ENCODE results near the gene KCNH2. TPM values are rescaled to one million over a fixed set of nuclear protein-coding genes. Genes with fewer than 3 reads are reported as not detected.
A peak's percentile ranks its signal among the peaks of the same experiment; 100 is the strongest.

The KCNH2 gene
- total and polyA plus RNA-seq, 5 experiments from 2014 or later, result 0.45 to 2.5 (median 1.5) TPM

DNA sequence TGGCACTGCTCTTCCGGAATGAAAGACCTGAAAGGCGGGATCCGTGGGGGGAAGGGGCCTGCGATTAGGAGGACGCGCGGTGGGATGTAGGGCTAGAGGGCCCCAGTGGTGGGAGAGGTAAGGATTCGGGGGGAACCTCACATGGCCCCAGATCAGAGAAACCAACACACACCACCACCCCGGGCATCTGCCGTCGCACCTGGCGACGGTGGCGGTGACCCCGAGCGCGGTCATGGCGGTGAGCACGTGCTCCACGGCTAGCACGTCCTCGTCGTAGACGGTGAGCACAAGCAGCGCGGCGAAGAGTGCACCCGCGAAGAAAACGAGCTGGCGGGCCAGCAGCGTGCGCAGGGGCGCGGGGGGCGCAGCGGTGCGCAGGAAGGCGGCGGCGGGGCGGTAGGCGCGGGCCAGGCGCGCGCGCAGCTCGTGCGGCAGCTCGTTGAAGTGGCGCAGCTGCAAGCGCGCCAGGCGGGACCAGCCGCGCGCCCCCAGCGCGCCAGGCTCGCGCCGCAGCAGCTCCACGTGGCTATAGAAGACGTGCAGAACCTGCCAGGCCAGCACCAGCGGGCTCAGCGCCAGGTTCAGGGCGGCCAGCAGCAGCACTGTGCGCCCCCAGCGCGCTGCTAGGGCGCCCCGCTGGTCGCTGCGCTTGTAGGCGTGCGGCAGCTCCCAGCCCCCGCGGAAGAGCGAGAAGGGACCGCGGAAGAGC, 40.5 kb upstream of the KCNH2 start:
- no peaks in the 10 kb centered on the region for H3K36me3 Mint-ChIP-seq
- no peaks in the 10 kb centered on the region for H3K9me3 Mint-ChIP-seq

DNA sequence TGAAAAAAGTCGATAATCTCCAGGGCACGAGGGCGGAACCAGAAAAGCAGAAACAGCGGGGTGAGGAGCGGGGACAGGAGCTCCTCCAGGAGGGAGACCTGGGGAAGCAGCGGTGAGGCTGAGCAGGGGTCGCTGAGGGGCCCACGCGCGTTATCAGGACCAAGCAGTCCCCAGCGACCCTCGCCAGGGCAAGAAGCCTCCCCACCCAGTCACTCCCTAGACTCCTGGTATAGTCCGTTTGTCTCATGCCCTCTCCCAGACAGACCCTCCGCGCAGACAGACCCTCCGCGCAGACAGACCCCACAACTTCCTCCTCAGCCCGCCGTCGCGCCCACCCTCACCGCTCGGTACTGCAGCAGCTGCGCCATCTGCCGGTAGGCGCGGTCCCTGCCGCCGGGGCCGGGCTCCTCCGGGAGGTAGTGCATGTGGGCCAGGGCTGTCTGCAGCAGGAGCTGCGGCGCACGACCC, 39.9 kb upstream of the KCNH2 start:
- peak; percentile 72 to 91 (median 82) for DNase-seq
- Mint-ChIP-seq H3K9me3 (no peaks in the 10 kb centered on the region), H3K4me3 (peak overlapping the region; percentile 75 to 97 (median 88)), H3K36me3 (no peaks in the 10 kb centered on the region), H3K4me1 (peaks cover 38 to 63% (median 57%) of the 10 kb centered on the region in 4 donors), H3K27ac (peak overlapping the region; percentile 64 to 99 (median 95)), H3K27me3 (peaks cover 0 to 9% (median 0%) of the 10 kb centered on the region in 5 donors)
- peak; percentile 53 to 56 for ATAC-seq
- POLR2A ChIA-PET, result interaction anchor here (0.5 to 5.1 kb wide), 16 partner anchors 8 to 99 kb away, joined by 3 to 65 read pairs (median 5); partner anchors contain the start of genes ABCB8 and TMUB1

More for the DNA sequence above, 40.5 kb upstream of the KCNH2 start:
- peaks cover 0 to 8% (median 0%) of the 10 kb centered on the region in 5 donors for H3K27me3 Mint-ChIP-seq
- peak overlapping the region; percentile 75 to 97 (median 88) for H3K4me3 Mint-ChIP-seq
- POLR2A ChIA-PET, result interaction anchor here (0.5 to 5.1 kb wide), 18 partner anchors 7 to 99 kb away, joined by 3 to 65 read pairs (median 4); partner anchors contain the start of genes ABCB8 and TMUB1
- DNase-seq, result peak in 9 of 10 donors; percentile 13 to 73 (median 52)
- H3K4me1 Mint-ChIP-seq, result peaks cover 38 to 59% (median 54%) of the 10 kb centered on the region in 4 donors
- ATAC-seq, result peak; percentile 32 to 43
- H3K27ac Mint-ChIP-seq, result peak overlapping the region; percentile 64 to 99 (median 95)

DNA sequence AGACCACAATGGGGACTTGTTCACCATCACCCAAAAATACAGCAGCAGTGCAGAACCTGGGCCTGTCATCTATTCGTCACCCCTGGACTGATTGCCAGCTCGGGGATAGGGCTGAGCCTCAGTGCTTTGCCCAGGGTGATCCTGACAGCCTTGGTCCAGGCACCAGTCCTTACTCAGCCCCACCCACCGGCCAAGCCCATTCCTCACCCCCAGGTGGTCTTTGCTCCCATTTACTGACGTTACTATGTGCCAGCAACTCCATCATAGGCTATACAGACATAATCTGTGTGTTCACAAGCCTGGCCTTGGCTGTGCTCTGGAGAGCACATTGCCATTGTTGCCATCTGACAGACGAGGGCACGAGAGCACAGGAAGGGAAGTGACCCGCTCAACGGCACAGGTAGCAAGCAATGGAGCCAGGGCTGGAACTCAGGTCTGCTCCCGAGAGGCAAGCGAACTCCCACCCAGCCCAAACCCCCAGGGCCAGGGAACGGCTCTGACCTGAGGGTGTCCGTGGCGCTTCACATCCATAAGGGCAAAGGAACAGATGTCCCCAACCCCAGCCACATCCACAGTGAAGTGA, 39.3 kb upstream of the KCNH2 start:
- Mint-ChIP-seq H3K36me3 (no peaks in the 10 kb centered on the region), H3K4me1 (peaks cover 41 to 68% (median 62%) of the 10 kb centered on the region in 4 donors), H3K4me3 (peak overlapping the region; percentile 75 to 97 (median 88)), H3K27ac (peak overlapping the region; percentile 64 to 99 (median 95)), H3K9me3 (no peaks in the 10 kb centered on the region), H3K27me3 (peaks cover 0 to 9% (median 0%) of the 10 kb centered on the region in 5 donors)
- DNase-seq (peak in 1 of 10 donors; percentile 22), ATAC-seq (no peak)
- POLR2A ChIA-PET, result interaction anchor here (0.6 to 5.1 kb wide), 12 partner anchors 8 to 119 kb away, joined by 3 to 65 read pairs (median 4); partner anchors contain the start of gene ABCB8

DNA sequence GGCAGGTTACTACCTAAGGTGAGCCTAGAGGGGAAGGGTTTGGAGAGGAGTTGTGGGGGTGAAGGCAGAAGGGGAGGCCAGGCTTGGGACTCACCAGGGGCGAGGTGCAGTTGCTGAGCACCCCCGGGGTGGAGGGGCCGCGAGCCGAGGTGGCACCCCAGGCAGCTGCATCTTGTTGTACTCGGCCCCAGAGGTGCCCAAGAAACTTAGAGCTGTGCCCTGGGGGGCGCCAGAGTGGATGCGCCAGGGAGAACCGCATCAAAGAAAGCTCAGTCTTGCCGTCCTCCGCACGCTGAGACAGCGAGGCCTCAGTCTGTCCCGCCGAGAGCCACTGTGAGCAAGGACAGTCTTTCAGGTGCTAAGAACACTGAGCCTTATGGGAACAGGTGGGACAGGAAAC, 38.8 kb upstream of the KCNH2 start:
- DNase-seq (peak in 5 of 10 donors; percentile 40 to 48 (median 43)), ATAC-seq (no peak)
- Mint-ChIP-seq H3K9me3 (no peaks in the 10 kb centered on the region), H3K27me3 (peaks cover 0 to 9% (median 0%) of the 10 kb centered on the region in 5 donors), H3K4me1 (peaks cover 44 to 74% (median 68%) of the 10 kb centered on the region in 4 donors), H3K27ac (peak overlapping the region in 9 of 10 donors; percentile 64 to 99 (median 95)), H3K4me3 (peak overlapping the region; percentile 75 to 97 (median 88)), H3K36me3 (no peaks in the 10 kb centered on the region)
- POLR2A ChIA-PET, result interaction anchor here (0.6 to 5.1 kb wide), 8 partner anchors 9 to 119 kb away, joined by 3 to 65 read pairs (median 4); partner anchors contain the start of gene ABCB8

DNA sequence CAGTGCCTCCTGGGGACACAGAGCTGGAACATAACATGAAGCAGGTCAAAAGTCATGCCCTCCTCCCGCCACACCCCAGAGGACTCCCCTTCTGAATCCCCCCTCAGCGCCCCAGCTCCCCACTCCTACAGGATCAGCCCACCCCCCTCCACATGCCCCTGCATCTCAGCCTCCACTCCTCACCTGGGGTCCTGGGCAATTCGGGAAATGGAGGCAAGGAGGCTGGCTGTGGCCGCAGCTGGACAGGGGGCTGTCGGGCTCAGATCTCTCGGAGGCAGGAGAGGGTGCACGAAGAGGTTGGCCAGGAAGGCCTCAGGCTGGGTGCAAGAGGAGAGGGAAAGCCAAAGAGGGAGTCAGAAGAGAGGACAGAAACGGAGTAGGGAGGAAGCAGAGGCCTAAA, 38.4 kb upstream of the KCNH2 start:
- DNase-seq (no peak), ATAC-seq (no peak)
- no peaks in the 10 kb centered on the region for H3K36me3 Mint-ChIP-seq
- peaks cover 0 to 9% (median 0%) of the 10 kb centered on the region in 5 donors for H3K27me3 Mint-ChIP-seq
- peaks cover 47 to 78% (median 72%) of the 10 kb centered on the region in 4 donors for H3K4me1 Mint-ChIP-seq
- H3K27ac Mint-ChIP-seq, result peak overlapping the region; percentile 46 to 99 (median 94)
- no peaks in the 10 kb centered on the region for H3K9me3 Mint-ChIP-seq
- peak overlapping the region; percentile 12 to 97 (median 84) for H3K4me3 Mint-ChIP-seq
- POLR2A ChIA-PET, result interaction anchor here (0.9 to 5.1 kb wide), 6 partner anchors 8 to 118 kb away, joined by 3 to 65 read pairs (median 4); partner anchors contain the start of gene ABCB8

DNA sequence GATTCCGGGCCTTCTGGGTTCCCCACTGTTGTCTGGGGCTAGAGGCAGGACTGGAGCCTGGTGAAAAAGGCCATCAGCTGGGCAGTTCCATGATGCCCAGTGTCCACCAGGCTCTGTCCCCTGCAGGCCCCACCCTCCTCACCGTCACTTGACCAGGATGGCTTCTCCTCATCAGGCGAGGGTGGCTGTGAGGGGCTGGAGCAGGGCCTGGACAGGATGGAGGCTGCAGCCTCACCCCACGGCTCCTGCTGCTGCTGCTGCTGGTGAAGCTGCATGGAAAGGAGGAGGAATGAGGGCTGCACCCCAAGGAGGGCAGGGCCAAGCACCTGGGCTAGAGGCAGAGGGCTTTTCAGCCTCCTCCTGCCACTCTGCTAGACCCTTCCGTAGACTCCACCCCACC, 37.8 kb upstream of the KCNH2 start:
- Mint-ChIP-seq H3K36me3 (no peaks in the 10 kb centered on the region), H3K9me3 (no peaks in the 10 kb centered on the region), H3K27me3 (peaks cover 0 to 8% (median 0%) of the 10 kb centered on the region in 5 donors), H3K27ac (peak overlapping the region; percentile 46 to 100 (median 100)), H3K4me1 (peaks cover 49 to 82% (median 76%) of the 10 kb centered on the region in 4 donors), H3K4me3 (peak overlapping the region in 6 of 10 donors; percentile 36 to 98 (median 96))
- DNase-seq (no peak), ATAC-seq (no peak)
- POLR2A ChIA-PET, result interaction anchor here (1.1 to 5.1 kb wide), 4 partner anchors 8 to 118 kb away, joined by 3 to 65 read pairs (median 29); partner anchors contain the start of gene ABCB8

DNA sequence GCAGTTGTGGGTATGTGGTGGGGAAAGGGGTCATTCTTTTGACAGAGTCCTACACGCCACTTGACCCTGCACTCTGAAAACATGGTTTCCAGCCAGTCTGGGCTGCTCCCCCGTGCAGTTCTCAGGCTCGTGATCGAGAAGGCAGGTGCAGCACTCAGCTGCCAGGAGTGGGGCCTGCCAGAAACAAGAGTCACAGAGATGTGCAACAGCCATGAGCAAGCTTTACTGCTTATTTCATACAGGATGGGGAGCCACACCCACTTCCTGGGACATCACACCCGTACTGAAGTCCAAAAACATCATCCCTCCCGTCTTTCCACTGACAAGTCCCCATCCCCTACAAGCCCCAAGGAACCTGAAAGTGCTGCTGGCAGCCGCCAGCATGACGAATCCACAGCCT, 36.8 kb upstream of the KCNH2 start:
- POLR2A ChIA-PET, result interaction anchor here (0.7 to 3.7 kb wide), 10 partner anchors 11 to 487 kb away, joined by 3 to 37 read pairs (median 8); partner anchors contain the start of genes ABCB8, CDK5 and FASTK
- no peaks in the 10 kb centered on the region for H3K36me3 Mint-ChIP-seq
- DNase-seq (peak in 2 of 10 donors; percentile 45 to 77), ATAC-seq (no peak)
- H3K4me1 Mint-ChIP-seq, result peaks cover 55 to 92% (median 86%) of the 10 kb centered on the region in 4 donors
- H3K27me3 Mint-ChIP-seq, result peaks cover 0 to 5% (median 0%) of the 10 kb centered on the region in 5 donors
- H3K4me3 Mint-ChIP-seq, result peak overlapping the region; percentile 86 to 98 (median 96)
- H3K9me3 Mint-ChIP-seq, result no peaks in the 10 kb centered on the region
- peak overlapping the region; percentile 98 to 100 (median 100) for H3K27ac Mint-ChIP-seq

DNA sequence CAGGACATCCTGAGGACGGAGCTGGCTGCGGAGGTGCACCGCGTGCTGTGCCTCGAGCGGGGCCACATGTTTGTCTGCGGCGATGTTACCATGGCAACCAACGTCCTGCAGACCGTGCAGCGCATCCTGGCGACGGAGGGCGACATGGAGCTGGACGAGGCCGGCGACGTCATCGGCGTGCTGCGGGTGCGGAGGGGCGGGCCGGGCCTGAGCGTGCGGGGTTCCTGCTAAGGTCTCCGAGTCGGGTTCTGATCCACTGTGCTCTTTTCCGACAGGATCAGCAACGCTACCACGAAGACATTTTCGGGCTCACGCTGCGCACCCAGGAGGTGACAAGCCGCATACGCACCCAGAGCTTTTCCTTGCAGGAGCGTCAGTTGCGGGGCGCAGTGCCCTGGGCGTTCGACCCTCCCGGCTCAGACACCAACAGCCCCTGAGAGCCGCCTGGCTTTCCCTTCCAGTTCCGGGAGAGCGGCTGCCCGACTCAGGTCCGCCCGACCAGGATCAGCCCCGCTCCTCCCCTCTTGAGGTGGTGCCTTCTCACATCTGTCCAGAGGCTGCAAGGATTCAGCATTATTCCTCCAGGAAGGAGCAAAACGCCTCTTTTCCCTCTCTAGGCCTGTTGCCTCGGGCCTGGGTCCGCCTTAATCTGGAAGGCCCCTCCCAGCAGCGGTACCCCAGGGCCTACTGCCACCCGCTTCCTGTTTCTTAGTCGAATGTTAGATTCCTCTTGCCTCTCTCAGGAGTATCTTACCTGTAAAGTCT, 35.8 kb upstream of the KCNH2 start:
- Mint-ChIP-seq H3K4me3 (peak overlapping the region; percentile 86 to 98 (median 96)), H3K36me3 (no peaks in the 10 kb centered on the region), H3K4me1 (peaks cover 51 to 92% (median 87%) of the 10 kb centered on the region in 4 donors), H3K9me3 (no peaks in the 10 kb centered on the region), H3K27me3 (peaks cover 0 to 3% (median 0%) of the 10 kb centered on the region in 5 donors), H3K27ac (peak overlapping the region; percentile 98 to 100 (median 100))
- POLR2A ChIA-PET, result interaction anchor here (0.6 to 3.7 kb wide), 20 partner anchors 8 to 1412 kb away, joined by 3 to 37 read pairs (median 4); partner anchors contain the start of genes ABCB8, ABCF2, CDK5 and FASTK
- DNase-seq (peak; percentile 82 to 99 (median 94)), ATAC-seq (peak; percentile 64 to 71)

DNA sequence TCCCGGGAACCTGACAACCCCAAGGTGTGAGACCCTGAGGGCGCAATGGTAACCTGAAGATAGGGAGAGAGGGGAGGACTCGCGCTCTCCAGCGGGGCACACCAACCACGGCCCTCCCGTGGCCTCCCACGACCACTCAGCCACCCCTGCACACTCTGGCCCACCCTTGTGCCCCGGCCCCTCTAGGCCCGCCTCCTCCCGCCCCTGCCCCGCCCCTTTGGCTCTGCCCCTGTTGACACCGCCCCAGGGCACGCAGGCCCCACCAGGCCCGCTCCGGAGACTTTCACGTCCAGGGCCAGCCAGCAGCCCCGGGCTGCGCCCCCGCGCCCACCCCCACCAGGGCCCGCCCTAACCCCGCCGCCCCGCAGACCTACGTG, 35.2 kb upstream of the KCNH2 start:
- POLR2A ChIA-PET, result interaction anchor here (0.6 to 3.7 kb wide), 18 partner anchors 8 to 529 kb away, joined by 3 to 37 read pairs (median 4); partner anchors contain the start of genes ABCB8, ABCF2, CDK5 and FASTK
- H3K36me3 Mint-ChIP-seq, result no peaks in the 10 kb centered on the region
- H3K27me3 Mint-ChIP-seq, result peaks cover 0 to 3% (median 0%) of the 10 kb centered on the region in 5 donors
- H3K4me3 Mint-ChIP-seq, result peak overlapping the region; percentile 72 to 98 (median 95)
- no peak for DNase-seq
- ATAC-seq, result no peak
- no peaks in the 10 kb centered on the region for H3K9me3 Mint-ChIP-seq
- peaks cover 47 to 92% (median 88%) of the 10 kb centered on the region in 4 donors for H3K4me1 Mint-ChIP-seq
- H3K27ac Mint-ChIP-seq, result peak overlapping the region in 9 of 10 donors; percentile 98 to 100 (median 100)

DNA sequence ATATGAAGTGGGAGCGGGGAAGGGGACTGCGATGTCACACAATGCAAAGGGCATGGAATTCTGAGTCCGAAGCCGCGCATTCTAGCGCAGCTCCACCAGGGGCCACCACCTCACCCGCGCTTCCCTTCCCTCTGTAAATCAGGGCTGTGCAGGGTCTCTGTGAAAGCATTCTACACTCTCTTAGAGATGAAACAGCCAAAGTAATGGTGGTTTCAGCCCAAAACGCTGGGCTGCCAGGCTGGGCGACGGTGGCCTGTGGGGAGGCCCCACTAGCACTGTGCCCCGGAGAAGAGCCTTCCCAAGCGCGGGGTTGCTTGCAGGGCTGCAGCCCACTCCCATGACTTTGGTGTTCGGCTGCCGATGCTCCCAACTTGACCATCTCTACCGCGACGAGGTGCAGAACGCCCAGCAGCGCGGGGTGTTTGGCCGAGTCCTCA, 34.8 kb upstream of the KCNH2 start:
- Mint-ChIP-seq H3K27me3 (peaks cover 0 to 3% (median 0%) of the 10 kb centered on the region in 5 donors), H3K9me3 (no peaks in the 10 kb centered on the region), H3K27ac (peak overlapping the region; percentile 93 to 100 (median 100)), H3K4me1 (peaks cover 44 to 92% (median 88%) of the 10 kb centered on the region in 4 donors), H3K36me3 (no peaks in the 10 kb centered on the region), H3K4me3 (peak overlapping the region; percentile 44 to 98 (median 77))
- POLR2A ChIA-PET, result interaction anchor here (0.9 to 3.9 kb wide), 7 partner anchors 14 to 45 kb away, joined by 3 to 37 read pairs (median 17); partner anchors contain the start of genes ABCB8 and CDK5
- DNase-seq (peak in 1 of 10 donors; percentile 44), ATAC-seq (peak; percentile 2 to 4)

Measured in naive thymus-derived CD8-positive, alpha-beta T cell (primary cell).